HG03280 (cell line): ENCODE measurements around the gene TRIM46.

Experiments
- ATAC-seq: cut with Tn5 transposase; IDR thresholded peaks from one replicate; pipeline ENCODE4 v1.9.1; 2021; ENCODE audit warnings: mild to moderate bottlenecking, moderate library complexity; ENCODE audit not compliant: unreplicated experiment

Gene TRIM46, protein sequence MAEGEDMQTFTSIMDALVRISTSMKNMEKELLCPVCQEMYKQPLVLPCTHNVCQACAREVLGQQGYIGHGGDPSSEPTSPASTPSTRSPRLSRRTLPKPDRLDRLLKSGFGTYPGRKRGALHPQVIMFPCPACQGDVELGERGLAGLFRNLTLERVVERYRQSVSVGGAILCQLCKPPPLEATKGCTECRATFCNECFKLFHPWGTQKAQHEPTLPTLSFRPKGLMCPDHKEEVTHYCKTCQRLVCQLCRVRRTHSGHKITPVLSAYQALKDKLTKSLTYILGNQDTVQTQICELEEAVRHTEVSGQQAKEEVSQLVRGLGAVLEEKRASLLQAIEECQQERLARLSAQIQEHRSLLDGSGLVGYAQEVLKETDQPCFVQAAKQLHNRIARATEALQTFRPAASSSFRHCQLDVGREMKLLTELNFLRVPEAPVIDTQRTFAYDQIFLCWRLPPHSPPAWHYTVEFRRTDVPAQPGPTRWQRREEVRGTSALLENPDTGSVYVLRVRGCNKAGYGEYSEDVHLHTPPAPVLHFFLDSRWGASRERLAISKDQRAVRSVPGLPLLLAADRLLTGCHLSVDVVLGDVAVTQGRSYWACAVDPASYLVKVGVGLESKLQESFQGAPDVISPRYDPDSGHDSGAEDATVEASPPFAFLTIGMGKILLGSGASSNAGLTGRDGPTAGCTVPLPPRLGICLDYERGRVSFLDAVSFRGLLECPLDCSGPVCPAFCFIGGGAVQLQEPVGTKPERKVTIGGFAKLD

GRCh38 chr1:155173478-155174323 is at the start of gene TRIM46:
TSS of gene TRIM46 (plus strand) at chr1:155173849. CDS start at chr1:155173967, 118 bp downstream.
- ATAC-seq, result no peak

GRCh38 chr1:155124503-155125463 is 48.9 kb upstream of the TRIM46 start:
- no peak for ATAC-seq

- no peak for ATAC-seq
These were observed 48.1 kb upstream of the TRIM46 start for GRCh38 chr1:155125511-155125945.

GRCh38 chr1:155125946-155126555 is 47.6 kb upstream of the TRIM46 start:
- ATAC-seq, result no peak

DNA sequence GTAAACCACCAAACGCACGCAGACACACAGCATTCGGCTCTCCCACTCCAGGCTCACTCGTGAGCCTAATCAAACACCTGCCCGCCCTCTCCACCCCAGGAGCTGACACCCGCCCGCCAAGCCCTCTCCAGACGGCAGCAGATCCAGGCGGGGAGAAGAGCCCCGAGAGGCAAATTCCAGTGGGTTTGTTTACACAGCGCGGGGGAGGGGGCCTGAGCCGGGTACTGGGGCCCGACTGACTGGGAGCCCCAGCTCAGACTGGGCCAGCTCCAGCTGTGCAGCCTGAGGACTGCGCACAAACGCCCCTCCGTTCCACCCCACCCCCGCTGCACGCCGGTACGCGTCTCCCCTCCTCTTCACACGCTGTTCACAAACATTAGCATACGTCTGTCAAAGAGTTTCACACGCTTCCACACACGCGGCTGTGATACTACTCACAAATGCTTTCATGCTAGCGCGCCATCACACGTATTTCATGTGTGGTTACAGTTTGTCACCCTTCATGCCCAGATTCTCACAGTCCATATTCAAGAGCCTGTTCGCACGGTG is 47.0 kb upstream of the TRIM46 start:
- ATAC-seq, result no peak

DNA sequence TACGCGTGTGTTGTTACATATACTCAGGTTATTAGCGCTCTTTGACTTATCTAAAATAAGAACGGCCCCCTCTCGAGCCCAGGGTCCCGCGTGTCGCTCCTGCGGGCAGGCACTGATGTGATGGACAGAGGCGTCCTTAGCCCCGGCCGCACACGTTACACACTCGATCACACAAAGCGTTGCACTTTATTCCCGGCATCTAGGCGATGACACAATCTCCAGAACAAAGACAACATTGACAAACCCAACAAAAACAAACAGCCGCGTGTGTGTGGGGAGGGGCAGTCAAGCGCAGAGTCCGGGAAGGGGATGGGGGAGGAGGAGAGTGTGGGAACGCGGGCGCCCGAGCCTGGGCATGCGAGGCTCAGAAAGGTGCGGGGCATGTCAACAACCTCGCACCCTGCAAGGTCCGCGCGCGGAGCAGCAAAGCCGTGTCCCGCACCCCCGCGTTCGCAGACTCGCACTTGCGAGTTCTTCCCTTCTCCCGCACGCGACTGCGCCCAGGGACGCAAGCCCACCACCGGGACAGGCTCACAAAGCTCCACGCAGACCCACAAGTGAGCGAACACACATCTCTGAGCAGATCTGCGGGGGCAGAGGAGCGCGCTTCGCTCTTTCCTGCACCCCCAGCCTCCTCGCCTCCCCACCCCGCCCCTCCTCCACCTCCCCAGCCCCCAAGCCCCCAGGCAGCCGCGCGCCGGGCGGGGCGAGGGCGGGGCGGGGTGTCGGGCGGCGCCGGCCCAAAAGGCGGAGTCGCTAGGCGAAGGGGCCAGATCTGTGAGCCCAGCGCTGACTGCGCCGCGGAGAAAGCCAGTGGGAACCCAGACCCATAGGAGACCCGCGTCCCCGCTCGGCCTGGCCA is 46.3 kb upstream of the TRIM46 start, which contains the start of gene EFNA1:
Gene EFNA1, plus strand, starts transcription at position 772 of the 862 bp plus-strand sequence. CDS start 102 bp downstream, outside the sequence.
- no peak for ATAC-seq

- no peak for ATAC-seq
These were observed 45.5 kb upstream of the TRIM46 start for GRCh38 chr1:155127967-155128754.

DNA sequence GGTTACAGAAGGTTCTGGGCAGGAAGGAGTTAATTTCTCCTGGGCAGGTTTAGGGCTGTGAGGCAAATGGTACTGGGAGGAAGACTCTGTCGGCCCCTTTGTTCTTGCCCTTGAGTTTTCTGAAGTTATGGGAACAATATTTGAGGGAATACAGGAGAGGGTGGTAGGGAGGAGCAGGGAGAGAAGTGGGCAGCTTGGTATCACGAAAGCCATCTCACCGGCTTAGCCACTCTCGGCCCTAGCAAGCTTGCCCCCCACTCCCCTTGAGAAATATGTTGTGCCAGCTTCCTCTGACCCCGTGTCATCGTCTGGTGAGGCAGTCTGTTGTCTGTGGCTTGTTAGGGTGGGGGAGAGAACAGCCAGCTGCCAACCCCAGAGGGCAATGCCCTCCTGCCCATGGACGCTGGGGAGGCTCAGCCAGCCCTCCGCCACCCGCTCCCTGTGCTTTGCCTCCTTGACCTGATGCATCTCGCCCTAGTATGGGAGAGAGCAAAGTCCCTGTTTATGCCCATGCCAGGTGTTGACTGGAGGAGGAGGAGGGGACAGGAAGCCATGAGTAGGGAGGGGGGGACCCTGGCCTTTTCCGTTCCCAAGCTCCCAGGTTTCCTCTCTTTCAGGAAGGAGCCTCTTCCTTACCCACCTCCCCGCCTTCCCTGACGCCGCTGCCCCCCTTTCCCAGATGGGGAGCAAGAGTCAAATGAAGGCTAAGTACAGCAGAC is 44.7 kb upstream of the TRIM46 start:
- ATAC-seq, result no peak

DNA sequence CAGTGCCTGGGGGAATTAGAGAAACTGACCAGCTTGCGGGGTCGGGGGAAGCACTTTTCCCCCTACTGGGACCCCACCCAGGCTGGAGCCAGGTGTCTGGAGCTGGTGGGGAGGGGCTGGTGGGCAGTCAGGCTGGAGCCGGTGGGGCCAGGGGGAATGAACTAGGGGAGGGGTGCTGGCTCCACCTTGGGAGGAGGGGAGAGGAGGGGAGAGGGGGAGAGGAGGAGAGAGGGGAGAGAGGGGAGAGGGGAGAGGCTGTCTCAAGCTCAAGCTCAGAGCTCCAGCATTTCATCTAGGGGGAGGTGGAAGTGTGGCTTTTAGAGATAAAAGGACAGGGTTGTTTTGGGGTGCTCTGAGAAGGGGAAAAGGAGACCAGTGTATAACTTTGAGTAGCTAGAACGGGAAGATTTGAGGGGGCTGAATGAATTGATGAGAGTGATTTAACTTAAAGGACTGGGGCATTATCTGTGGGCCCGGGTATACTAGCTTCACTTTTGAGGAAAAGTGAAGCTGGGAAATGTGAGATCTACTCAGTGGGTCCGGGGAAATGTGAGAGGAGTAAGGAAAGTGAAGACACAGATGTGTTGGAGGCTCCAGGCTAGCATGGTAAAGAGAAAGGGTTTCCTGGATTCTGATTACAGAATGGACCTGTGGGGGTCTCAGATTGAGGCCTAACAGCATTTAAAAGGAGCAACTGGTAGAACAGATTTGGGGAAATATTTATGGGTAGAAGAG is 43.2 kb upstream of the TRIM46 start:
- ATAC-seq, result no peak

DNA sequence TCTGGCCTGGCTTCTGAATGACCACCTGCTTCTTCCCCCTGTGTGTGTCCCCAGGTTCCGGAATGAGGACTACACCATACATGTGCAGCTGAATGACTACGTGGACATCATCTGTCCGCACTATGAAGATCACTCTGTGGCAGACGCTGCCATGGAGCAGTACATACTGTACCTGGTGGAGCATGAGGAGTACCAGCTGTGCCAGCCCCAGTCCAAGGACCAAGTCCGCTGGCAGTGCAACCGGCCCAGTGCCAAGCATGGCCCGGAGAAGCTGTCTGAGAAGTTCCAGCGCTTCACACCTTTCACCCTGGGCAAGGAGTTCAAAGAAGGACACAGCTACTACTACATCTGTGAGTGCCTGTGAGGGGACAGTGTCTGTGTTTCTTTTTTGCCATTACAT is 42.4 kb upstream of the TRIM46 start:
- ATAC-seq, result no peak

- ATAC-seq, result no peak
These were observed 41.8 kb upstream of the TRIM46 start for GRCh38 chr1:155131856-155132255.

- no peak for ATAC-seq
These were observed 39.8 kb upstream of the TRIM46 start for GRCh38 chr1:155133799-155134281.

DNA sequence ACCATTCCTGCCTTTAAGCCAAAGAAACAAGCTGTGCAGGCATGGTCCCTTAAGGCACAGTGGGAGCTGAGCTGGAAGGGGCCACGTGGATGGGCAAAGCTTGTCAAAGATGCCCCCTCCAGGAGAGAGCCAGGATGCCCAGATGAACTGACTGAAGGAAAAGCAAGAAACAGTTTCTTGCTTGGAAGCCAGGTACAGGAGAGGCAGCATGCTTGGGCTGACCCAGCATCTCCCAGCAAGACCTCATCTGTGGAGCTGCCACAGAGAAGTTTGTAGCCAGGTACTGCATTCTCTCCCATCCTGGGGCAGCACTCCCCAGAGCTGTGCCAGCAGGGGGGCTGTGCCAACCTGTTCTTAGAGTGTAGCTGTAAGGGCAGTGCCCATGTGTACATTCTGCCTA is 39.3 kb upstream of the TRIM46 start:
- ATAC-seq, result no peak

- ATAC-seq, result peak; percentile 36
These were observed 38.7 kb upstream of the TRIM46 start for GRCh38 chr1:155134880-155135414.

DNA sequence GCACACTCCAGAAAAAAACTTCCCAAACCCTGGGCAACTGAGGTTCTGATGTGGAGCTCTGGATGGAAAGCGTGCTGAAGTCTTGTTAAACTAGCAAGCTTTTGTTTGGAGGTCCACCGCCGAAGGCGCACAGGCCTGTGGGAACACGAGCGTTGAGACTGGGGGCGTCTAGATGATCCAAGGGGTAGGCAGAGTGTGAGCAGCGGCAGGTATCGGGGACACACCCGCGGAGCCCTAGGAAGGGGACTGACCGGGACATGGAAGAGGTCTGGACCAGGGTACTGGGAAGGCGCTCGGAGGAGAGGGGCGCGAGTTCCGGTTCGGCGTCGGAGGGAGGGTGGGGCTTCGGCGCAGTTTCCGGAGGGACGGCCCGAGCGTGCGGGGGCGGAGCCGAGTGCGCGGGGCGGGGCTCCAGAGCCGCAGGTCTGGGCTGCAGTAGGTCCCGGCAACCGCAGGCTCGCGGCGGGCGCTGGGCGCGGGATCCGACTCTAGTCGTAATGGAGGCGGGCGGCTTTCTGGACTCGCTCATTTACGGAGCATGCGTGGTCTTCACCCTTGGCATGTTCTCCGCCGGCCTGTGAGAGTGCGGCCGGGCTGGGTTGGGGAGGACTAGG is 38.1 kb upstream of the TRIM46 start, which contains the start of gene SLC50A1:
Gene SLC50A1, plus strand, starts transcription at position 438 of the 614 bp plus-strand sequence. Its CDS starts 60 bp downstream, at position 498.
- ATAC-seq, result peak; percentile 77
